PC-3 (cell line): ENCODE data around the gene PPP4R4. TPM values are rescaled to one million over a fixed set of nuclear protein-coding genes. Genes with fewer than 3 reads are reported as not detected.

Experiments used
- ATAC-seq: fragments of 200-7000 bp; cut with Tn5 transposase; 2 replicates; pipeline ENCODE4 v1.9.1; 2020; ENCODE audit warnings: mild to moderate bottlenecking, moderate library complexity
- BruUV-seq: library from RNA; stranded (reverse); fragments of 400-500 nt; replicated peaks from 2 replicates; lab custom pipeline; 2021; lab: Mats Ljungman, UMichigan
- CTCF ChIA-PET: fragments of 300-600 bp; sonication (Branson Sonifier 250); formaldehyde crosslinking; loops from one replicate; lab custom pipeline; 2022; ENCODE audit warnings: antibody characterized with exemption; lab: Charles Lee
- POLR2A ChIA-PET: fragments of 300-600 bp; sonication (Branson Sonifier 250); formaldehyde crosslinking; loops from one replicate; lab custom pipeline; 2022; ENCODE audit warnings: antibody characterized with exemption; ENCODE audit not compliant: unreplicated experiment; lab: Charles Lee
- DNase-seq: peaks from one replicate; pipeline ENCODE4 v3.0.0-alpha.2; 2015
- H2AFZ ChIP-seq: fragments of 300-600 bp; sonication (generic); 2 replicates; pipeline ENCODE4 v1.6.0; 2016; ENCODE audit warnings: antibody characterized with exemption, low read length
- H3F3A ChIP-seq: fragments of 300-600 bp; sonication (generic); one replicate; pipeline ENCODE4 v1.6.0; 2017; ENCODE audit warnings: antibody characterized with exemption, low read length, control low read depth, mild to moderate bottlenecking; ENCODE audit not compliant: unreplicated experiment
- H3K27ac ChIP-seq: fragments of 300-600 bp; sonication (generic); 2 replicates; pipeline ENCODE4 v1.5.1; 2016; ENCODE audit warnings: mild to moderate bottlenecking, low read length
- H3K27me3 ChIP-seq: fragments of 300-600 bp; sonication (generic); 2 replicates; pipeline ENCODE4 v1.6.1; 2016; ENCODE audit warnings: low read length, mixed read lengths
- H3K36me3 ChIP-seq: fragments of 300-600 bp; sonication (generic); 2 replicates; pipeline ENCODE4 v1.6.1; 2016; ENCODE audit warnings: low read depth, mixed run types, low read length, mixed read lengths
- H3K4me1 ChIP-seq: fragments of 300-600 bp; sonication (generic); 2 replicates; pipeline ENCODE4 v1.5.1; 2016; ENCODE audit warnings: low read length; ENCODE audit not compliant: insufficient read depth
- H3K4me2 ChIP-seq: fragments of 300-600 bp; sonication (generic); 2 replicates; pipeline ENCODE4 v1.6.0; 2016; ENCODE audit warnings: low read length
- H3K4me3 ChIP-seq: fragments of 300-600 bp; sonication (generic); 2 replicates; pipeline ENCODE4 v1.5.1; 2016; ENCODE audit warnings: mild to moderate bottlenecking, low read length, mixed read lengths
- H3K79me2 ChIP-seq: fragments of 300-600 bp; sonication (generic); 2 replicates; pipeline ENCODE4 v1.6.1; 2017; ENCODE audit warnings: low read length, mixed read lengths
- H3K9ac ChIP-seq: fragments of 300-600 bp; sonication (generic); 2 replicates; pipeline ENCODE4 v1.6.0; 2016; ENCODE audit warnings: mild to moderate bottlenecking, low read length
- H3K9me2 ChIP-seq: fragments of 300-600 bp; sonication (generic); replicated peaks from 2 replicates; pipeline ENCODE4 v1.6.1; 2016; ENCODE audit warnings: mixed run types, low read length, mixed read lengths
- H3K9me3 ChIP-seq: fragments of 300-600 bp; sonication (generic); 2 replicates; pipeline ENCODE4 v1.6.1; 2016; ENCODE audit warnings: low read length, mixed read lengths
- H4K20me1 ChIP-seq: fragments of 300-600 bp; sonication (generic); 2 replicates; pipeline ENCODE4 v1.6.1; 2016; ENCODE audit warnings: low read length, mixed read lengths
- CTCF ChIP-seq: fragments of 300-600 bp; sonication (generic); conservative IDR thresholded peaks from 2 replicates; pipeline ENCODE4 v1.5.1; 2017; ENCODE audit warnings: antibody characterized with exemption, low read depth, mild to moderate bottlenecking, low read length
- EZH2 ChIP-seq: fragments of 300-600 bp; sonication (generic); IDR thresholded peaks from one replicate; pipeline ENCODE4 v1.6.1; 2017; ENCODE audit warnings: antibody characterized with exemption, mild to moderate bottlenecking, low read length; ENCODE audit not compliant: unreplicated experiment
- EZH2phosphoT487 ChIP-seq: fragments of 300-600 bp; sonication (generic); IDR thresholded peaks from 2 replicates; pipeline ENCODE4 v1.6.1; 2018; ENCODE audit warnings: mild to moderate bottlenecking, antibody characterized with exemption, low read length, borderline replicate concordance
- intact Hi-C: fragments of 100-400 bp; cut with micrococcal nuclease; formaldehyde crosslinking; loops from 2 replicates; pipeline ENCODE4 v1.9.0; 2023
- total RNA-seq: library from RNA; depleted of rRNA; stranded (reverse); fragments of >200 nt; gene quantifications from 2 replicates; pipeline ENCODE4 v1.2.3, GENCODE V29; 2014

Gene PPP4R4
- total RNA-seq, 1 experiment from 2014 or later: 0.11 TPM

GRCh38 chr14:94320243-94320642 lies 146.1 kb downstream of the PPP4R4 start:
- ATAC-seq (no peak; the same call in 1 of the 2 replicates), DNase-seq (peak; percentile 6)
- Histone ChIP-seq H3K27ac (no peak overlapping the region), H3K36me3 (no peaks in the 10 kb centered on the region), H3K9me3 (no peaks in the 10 kb centered on the region), H3K9ac (no peak overlapping the region), H3K4me2 (no peak overlapping the region), H3K4me1 (no peaks in the 10 kb centered on the region), H3K27me3 (no peaks in the 10 kb centered on the region), H2AFZ (no peak overlapping the region), H3K9me2 (no peaks in the 10 kb centered on the region), H3F3A (no peaks in the 10 kb centered on the region), H3K4me3 (no peak overlapping the region), H3K79me2 (no peaks in the 10 kb centered on the region), H4K20me1 (no peaks in the 10 kb centered on the region)
- intact Hi-C loops: no loop called here
- no TSS peak for BruUV-seq
- TF ChIP-seq CTCF (no peak), EZH2phosphoT487 (no peak), EZH2 (no peak)
- POLR2A ChIA-PET: no interaction called here
- CTCF ChIA-PET: no interaction called here

DNA sequence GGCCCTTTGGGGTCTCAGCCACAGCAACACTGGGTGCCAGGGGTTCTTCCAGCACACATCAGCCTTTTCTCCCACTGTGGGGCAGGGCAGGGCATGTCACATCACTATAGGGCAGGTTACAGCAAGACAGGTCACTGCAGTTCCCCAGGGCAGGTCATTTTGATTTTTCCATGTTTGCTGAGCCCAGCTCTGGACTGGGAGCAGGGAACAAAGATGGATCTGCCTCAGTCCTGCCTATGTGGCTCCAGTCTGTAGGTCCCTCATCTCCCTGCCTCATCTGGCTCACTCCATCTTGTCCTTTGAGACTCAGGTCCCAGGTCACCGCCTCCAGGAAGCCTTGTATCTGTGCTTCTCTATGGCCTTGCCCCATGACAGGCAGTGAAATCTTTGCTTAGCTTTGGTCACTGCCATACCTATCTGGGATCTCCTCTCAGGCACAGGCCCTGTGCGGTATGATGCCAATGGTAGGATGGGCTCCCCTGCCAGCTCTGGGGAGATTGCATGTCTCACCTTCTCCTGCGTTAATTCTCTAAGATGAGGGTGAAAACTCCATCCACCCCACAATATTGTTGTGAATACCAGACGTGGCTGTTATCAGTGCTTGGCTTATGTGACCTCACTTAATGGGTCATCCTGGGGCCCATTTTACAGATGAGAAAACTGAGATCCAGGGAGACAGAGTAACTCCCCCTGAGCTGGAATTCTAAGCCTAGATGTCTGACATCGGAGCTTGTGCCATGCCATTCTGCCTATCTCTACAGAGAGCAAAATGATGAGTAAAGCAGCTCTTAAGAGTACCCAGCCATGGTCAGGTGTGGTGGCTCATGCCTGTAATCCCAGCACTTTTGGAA lies 147.5 kb downstream of the PPP4R4 start:
- intact Hi-C loops: no loop called here
- TF ChIP-seq CTCF (no peak), EZH2 (no peak), EZH2phosphoT487 (no peak)
- Histone ChIP-seq H3K4me1 (no peaks in the 10 kb centered on the region), H3K27me3 (no peaks in the 10 kb centered on the region), H3K9ac (no peak overlapping the region), H2AFZ (no peak overlapping the region), H3K27ac (no peak overlapping the region), H3K9me3 (no peaks in the 10 kb centered on the region), H3K79me2 (no peaks in the 10 kb centered on the region), H3F3A (no peaks in the 10 kb centered on the region), H3K36me3 (no peaks in the 10 kb centered on the region), H3K9me2 (no peaks in the 10 kb centered on the region), H3K4me2 (no peak overlapping the region), H3K4me3 (no peak overlapping the region), H4K20me1 (no peaks in the 10 kb centered on the region)
- ATAC-seq: no peak
- POLR2A ChIA-PET: no interaction called here
- BruUV-seq: no TSS peak
- CTCF ChIA-PET: no interaction called here
- no peak for DNase-seq
